GM12875 (cell line): ENCODE data around the gene CRB2.

Source experiments
- H3K4me3 ChIP-seq: one replicate; pipeline ENCODE4 v1.5.1; 2011; ENCODE audit warnings: low read depth, low read length, control low read depth
- CTCF ChIP-seq: IDR thresholded peaks from 2 replicates; pipeline ENCODE4 v1.5.1; 2011; ENCODE audit warnings: low read depth, mild to moderate bottlenecking, control low read depth, inconsistent platforms, low read length, moderate library complexity, borderline replicate concordance; ENCODE audit not compliant: insufficient read depth

CRB2 gene

GRCh38 chr9:123360161-123361085, 4.4 kb downstream of the CRB2 start:
- TF ChIP-seq CTCF: no peak
- no peak overlapping the region for H3K4me3 ChIP-seq

GRCh38 chr9:123361086-123361730, 5.2 kb downstream of the CRB2 start:
- H3K4me3 ChIP-seq: no peak overlapping the region
- no peak for TF ChIP-seq CTCF

- no peak for TF ChIP-seq CTCF
- H3K4me3 ChIP-seq: no peak overlapping the region
These were observed 5.9 kb downstream of the CRB2 start for GRCh38 chr9:123361731-123362510.

GRCh38 chr9:123362856-123363255, 6.9 kb downstream of the CRB2 start:
- no peak overlapping the region for H3K4me3 ChIP-seq
- TF ChIP-seq CTCF: no peak

GRCh38 chr9:123364241-123364824, 8.3 kb downstream of the CRB2 start:
- no peak overlapping the region for H3K4me3 ChIP-seq
- TF ChIP-seq CTCF: no peak

- TF ChIP-seq CTCF: peak; percentile 48; the same call in 1 of the 2 replicates
- H3K4me3 ChIP-seq: no peak overlapping the region
These were observed 9.4 kb downstream of the CRB2 start for GRCh38 chr9:123365287-123365880.
